Measurements from ENCODE around the gene KDM4B.

The KDM4B gene

DNA sequence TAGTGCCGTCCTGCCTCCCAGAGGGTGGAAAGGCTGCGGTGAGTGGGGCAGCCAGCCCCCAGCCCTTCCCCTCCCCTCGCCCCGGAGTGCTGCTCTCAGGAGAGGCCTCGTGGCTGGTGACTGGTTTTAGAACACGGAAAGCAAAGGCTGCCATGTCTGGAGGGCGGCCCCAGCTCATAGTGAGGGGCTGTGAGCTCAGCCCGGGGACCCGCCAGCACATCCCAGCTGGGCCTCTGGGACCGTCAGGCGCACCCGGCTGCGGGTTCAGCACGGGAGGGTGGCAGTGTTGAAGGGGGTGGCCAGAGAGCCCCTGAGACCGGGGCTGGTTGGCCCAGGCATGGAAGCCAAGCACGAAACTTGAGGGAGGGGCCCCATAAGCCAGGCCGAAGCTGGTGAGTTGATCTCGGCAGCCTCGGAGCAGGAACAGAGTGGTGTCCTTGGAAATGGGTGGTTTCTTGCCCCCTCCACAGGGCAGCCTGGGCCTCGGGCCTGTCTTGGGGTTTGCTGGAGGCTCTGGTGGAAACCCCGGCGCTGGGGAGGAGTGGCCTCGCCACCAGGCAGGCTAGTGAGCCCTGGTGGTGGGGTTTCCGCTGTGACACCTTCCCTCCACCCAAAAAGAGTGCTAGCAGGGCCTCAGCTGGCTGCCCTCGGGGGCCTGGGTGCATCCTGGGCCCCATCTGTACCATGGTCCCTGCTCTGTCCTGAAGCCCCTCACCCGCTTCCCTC lies 157.7 kb downstream of the KDM4B start:
- DNase-seq: no peak

DNA sequence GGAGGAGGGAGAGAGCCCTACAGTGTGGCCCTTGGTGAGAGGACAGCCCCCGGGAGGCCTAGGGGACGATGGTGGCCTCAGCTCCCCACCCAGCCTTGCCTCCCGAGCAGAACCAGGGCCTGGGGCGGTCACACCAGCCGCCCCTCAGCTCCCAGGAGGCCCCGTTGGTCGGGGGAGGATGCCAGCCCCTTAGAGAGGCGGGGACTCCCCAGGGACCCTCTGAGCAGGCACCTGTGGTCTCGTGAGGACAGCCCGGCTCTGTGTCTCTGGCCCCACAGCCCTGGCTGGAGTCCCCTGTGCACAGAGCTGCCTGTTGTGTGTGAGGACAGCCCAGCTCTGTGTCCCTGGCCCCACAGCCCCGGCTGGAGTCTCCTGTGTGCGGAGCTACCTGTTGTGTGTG lies 158.8 kb downstream of the KDM4B start:
- DNase-seq: no peak

DNA sequence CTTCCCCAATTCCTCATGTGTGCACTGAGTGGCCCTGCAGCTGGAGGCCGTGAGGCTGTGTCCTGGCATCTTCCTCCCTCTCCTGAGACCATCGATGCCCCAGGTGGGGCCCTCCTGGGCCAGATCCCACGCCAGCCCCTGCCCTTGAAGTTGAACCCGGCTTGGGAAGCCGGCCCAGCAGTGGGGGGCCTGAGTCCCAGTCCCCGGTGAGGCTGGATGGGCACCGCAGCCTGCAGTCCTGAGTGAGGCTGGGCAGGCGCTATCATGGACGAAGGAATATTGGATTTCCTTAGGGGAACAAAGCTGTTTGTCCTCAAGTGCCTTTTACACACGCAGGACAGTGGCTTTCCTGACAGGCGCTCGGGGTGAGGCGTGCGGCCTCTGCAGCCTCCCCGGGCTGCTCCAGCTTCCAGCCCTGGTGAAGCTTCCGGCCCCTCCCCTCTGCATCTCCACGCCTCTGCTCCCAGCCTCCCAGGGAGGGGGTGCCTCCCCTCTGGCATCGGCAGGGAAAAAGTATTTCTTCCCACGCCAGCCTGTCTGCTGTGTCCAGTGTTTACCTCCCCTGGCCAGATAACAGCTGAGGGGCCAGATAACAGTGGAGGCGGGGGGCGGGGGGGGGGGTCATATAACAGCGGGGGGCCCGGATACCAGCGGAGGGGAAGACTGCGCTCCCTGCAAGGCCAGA lies 159.5 kb downstream of the KDM4B start:
- DNase-seq: no peak

DNA sequence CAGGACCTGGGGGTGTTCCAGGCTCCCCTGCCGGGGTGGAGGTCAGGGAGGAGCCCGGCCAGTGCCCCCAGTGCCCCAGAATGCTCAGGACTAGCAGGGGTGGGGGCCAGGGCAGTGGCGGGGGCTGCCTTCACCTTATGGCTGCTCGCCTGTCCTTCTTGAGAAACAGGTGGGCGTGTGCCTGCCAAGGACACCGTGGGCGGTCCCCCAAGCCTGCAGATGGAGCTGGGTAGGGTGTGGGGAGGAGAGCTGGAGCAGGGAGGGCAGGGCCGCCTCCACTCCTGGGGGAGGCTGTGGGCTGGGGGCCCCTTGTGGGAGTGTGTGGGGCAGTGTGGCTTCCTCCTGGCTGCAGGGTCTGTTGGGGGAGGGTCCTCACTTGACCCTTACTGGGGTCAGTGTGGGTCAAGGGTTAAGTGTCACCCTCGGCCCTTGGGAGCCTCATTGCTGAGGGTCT lies 160.1 kb downstream of the KDM4B start:
- DNase-seq: no peak

DNA sequence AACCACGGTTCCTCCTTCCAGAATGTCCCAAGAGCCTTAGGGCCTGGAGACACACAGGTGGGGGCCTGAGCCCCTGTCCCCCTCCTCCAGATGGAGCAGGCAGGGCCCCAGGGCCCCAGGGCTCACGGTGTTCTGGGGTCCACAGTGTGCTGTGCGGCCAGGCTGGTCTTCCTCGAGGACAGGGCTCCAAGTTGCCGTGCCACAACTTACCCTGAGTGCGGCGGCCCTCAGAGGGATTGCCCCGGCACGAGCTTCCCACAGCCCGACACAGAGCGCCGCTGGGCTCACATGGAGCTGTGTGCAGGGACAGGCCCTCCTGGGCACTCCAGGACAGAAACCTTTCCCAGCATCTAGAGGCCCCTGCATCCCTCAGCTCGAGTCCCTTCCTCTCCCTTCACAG lies 160.8 kb downstream of the KDM4B start:
- no peak for DNase-seq

DNA sequence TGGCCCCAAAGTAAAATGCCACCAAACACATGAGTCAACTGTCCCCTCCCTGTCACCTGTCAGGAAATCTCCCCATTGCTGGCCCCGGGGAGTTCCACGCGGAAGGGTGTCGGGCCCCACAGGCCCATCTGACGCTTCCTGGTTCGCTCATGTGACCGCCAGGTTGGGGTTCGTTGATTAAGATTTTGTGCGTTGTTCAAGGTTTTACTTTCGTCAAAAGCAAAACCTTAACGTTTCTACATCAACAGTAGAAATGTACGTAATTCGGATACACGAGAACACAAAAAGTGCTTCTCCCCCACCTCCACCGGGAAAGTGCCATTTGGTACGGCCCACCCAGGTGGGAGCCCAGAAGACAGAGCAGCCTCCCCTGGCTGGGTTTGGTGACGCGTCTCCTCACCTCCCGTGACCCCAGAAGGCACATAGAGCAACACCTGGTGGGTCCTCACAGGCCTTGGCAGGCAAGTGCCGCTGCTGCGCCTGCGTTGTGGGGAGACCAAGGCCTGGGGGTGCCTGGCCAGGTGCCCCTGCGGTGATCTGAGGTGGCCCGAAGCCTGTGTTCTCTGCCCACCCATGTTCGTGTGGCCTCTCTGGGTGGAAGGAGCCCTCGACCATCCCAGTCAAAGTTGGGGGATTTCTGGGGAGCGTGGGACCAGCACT lies 161.6 kb downstream of the KDM4B start:
- no peak for DNase-seq

DNA sequence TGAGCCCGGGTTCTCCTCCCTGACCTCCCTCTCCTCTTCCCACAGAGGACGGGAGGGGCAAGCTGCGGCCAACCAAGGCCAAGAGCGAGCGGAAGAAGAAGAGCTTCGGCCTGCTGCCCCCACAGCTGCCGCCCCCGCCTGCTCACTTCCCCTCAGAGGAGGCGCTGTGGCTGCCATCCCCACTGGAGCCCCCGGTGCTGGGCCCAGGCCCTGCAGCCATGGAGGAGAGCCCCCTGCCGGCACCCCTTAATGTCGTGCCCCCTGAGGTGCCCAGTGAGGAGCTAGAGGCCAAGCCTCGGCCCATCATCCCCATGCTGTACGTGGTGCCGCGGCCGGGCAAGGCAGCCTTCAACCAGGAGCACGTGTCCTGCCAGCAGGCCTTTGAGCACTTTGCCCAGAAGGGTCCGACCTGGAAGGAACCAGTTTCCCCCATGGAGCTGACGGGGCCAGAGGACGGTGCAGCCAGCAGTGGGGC lies 162.2 kb downstream of the KDM4B start:
- no peak for DNase-seq

DNA sequence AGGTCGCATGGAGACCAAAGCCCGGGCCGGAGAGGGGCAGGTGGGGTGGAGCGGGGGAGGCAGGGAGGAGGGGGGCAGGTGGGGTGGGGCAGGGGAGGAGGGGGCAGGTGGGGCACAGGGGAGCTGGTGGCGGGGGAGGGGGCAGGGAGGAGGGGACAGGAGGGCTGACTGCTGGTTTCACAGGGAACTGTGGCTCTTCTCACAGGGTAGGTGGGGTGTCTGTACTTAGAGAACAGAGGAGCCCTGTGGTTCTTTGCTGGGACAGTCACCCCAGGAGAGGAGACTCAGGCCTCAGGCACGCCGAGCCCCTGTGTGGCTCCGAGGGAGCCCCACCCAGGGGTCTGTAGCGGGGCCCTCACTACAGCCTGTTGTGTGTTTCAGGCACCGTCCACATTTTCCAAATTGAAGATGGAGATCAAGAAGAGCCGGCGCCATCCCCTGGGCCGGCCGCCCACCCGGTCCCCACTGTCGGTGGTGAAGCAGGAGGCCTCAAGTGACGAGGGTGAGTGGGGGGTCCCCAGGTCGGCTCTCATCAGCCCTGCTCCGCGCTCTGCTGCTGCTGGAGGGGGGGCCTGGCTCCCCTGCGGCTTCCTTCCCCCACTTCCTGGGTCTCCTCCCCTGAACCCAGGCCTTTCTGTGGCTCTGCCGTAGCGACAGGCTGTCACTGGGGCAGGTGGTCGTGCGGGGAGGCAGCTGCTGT lies 162.7 kb downstream of the KDM4B start:
- no peak for DNase-seq

DNA sequence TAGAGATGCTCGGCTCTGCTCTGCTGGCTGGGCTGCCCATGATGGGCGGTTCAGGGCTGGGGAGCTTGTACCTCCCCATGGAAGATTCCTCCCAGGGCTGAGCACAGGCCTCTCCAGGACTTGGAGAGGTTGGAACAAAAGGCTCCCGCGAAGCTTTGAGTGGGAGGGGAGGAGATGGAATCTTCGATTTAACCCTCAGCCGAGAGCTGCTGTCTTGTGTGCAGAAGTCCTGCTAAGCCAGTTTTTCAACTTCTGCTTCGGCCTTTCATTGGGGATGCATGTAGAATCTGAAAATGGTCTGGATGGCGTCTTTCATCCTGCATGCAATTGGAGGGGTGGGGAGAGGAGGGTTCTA lies 163.3 kb downstream of the KDM4B start:
- no peak for DNase-seq

DNA sequence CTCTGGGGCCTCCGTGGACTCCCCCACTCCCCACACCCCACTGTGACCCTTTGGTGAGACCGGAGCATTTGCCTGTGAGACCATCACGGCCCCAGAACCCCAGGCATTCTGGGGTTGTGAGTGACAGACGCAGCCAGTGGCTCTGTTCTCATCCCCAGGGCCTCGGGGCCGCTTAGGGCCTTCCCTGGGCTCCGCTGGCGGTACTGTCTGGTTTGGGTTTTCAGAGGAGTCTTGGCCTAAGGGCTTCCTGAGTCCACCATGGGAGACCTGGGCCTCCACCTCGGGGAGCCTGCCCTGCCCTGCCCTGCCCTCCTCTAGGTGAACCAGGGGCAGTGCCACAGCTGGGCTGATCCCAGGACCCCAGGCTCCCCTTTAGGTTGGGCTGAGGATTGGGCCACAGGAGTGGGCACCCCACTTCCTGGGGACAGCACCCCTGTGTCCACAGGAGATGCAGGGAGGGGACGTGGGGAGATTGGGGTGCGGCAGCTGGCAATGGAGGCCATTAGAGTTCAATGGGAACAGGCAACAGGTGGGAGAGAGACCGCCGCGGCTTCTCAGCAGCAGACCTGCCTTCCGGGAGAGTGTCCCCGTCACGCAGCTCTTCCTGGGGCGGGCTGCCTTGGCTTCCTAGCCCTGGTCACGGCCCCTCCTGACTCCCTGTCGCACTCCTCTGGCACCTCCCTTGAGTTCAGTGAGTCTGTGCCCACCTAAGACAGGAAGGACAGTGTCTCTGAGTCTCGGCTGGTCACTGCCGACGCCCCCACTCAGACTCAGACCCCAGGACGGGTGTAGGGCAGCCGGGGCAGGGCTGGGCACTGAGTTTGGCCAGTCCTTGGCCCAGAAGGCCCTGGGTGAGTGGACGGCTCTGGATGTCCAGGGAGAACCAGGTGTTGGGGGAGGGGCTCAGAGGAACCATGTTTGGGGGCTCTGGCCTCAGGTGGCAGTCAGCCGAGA lies 164.1 kb downstream of the KDM4B start:
- no peak for DNase-seq

DNA sequence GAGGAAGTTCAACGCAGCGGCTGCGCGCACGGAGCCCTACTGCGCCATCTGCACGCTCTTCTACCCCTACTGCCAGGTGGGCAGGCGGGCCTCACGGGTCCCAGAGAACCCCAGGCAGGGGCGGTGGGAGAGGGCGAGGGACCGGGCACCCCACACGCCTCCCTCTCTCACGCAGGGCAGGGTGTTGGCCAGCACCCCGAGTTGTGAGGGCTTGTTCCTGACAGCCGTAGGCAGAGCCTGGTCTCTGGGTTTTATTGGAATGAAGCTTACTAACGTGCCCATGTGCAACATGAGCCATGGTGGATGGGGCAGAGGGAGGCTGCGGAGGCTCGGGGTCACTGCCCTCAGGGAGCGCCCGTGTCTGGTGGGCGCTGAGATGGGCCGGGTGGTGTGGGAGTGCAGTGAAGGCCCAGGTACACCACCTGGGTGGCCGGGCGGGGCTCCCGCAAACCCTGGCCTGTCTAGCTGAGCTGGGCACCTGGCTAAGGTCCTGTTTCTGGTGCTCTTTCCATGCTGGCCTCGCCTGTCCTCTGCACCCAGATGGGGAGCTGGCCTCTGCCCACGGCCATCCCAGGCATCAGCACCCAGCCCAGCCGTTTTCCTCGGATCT lies 165.2 kb downstream of the KDM4B start:
- no peak for DNase-seq

DNA sequence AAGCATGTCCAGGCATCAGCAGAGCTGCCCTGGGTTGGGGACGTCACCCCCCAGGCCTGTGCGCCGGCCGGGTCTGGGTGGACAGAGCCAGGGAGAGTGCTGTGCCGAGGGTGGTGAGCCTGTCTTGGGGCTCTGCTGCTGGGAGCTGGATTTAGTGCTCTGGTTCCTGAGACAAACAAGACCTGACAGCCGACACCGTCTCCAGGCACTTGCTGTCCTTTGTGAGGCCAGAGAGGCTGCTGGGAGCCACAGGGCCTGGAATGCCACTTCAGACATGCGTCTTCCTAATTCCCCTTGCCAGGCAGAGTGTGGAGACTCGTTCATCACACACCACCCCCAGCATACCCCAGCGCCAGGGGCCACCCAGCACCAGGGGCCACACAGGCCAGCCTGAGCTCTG lies 165.8 kb downstream of the KDM4B start:
- DNase-seq: no peak

DNA sequence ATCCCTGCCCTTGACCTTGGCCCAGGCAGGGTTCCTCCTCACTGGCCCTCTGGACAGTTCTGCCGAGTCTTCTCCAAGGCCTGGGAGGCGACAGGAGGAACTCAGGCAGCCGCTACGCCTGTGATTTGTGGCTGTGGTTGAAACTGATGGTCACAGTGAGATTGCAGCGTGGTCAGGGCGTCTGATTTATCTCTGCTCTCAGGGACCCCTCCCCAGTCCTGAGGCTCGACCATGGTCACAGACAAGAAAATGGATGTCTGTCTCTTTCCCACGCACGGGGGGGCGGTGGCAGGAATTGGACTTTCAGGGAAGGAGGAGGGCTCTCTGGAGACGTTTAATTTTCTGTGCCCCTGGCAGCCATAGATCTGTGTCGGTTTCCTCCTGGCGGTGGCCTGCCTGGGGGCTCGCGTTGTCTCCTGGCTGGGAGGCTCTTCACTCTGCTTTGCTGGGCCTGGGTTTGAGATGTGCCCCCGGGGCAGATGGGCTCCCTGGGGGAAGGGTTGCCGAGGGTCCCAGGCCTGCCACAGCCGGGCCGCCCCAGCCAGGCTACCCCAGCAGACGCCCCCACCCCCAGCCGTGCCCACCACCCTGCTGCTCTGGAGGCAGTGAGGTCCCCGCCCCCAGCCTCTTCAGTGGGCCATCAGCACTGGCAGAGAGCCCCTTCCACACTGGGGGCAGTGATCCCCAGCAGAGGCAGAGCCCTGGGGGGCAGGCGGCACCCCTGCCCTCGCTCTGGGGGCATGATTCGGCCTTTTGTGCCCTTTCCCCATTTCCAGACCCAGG lies 167.4 kb downstream of the KDM4B start:
- DNase-seq: no peak

DNA sequence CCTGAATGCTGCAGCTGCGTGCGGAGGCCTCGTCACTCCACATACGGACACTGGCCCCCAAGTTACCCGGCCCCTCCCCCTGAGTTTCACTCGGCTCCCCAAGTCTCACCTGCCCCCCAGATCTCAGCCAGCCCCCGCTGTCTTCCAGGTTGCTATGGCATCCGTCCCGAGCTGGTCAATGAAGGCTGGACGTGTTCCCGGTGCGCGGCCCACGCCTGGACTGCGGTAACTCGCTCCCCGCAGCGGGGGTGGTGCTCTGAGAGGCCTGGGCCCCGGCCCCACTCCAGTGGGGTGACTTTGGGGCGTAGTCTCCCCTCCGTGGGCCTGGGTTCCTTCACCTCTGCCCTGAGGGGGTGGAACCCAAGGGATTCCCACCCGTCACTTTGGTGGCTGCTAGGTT lies 168.2 kb downstream of the KDM4B start:
- DNase-seq: no peak

DNA sequence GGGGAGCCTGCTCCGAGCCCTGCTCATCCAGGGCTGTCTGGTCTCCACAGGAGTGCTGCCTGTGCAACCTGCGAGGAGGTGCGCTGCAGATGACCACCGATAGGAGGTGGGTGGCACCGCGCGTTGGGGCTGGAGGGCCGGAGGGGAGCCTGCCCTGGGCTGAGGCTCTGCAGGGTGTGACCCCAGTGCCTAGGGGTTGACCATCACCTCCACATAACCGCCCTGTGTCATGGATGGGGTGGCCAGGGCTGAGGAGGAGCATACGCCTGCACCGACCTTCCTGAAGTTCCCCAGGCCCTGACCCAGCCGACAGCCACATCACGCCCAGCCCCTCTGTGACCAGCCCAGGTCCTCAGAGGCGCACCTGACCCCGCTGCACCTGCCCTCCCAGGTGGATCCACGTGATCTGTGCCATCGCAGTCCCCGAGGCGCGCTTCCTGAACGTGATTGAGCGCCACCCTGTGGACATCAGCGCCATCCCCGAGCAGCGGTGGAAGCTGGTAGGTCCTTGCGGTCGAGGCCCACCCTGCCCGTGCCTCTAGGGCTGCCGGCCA lies 168.7 kb downstream of the KDM4B start:
- DNase-seq: no peak

DNA sequence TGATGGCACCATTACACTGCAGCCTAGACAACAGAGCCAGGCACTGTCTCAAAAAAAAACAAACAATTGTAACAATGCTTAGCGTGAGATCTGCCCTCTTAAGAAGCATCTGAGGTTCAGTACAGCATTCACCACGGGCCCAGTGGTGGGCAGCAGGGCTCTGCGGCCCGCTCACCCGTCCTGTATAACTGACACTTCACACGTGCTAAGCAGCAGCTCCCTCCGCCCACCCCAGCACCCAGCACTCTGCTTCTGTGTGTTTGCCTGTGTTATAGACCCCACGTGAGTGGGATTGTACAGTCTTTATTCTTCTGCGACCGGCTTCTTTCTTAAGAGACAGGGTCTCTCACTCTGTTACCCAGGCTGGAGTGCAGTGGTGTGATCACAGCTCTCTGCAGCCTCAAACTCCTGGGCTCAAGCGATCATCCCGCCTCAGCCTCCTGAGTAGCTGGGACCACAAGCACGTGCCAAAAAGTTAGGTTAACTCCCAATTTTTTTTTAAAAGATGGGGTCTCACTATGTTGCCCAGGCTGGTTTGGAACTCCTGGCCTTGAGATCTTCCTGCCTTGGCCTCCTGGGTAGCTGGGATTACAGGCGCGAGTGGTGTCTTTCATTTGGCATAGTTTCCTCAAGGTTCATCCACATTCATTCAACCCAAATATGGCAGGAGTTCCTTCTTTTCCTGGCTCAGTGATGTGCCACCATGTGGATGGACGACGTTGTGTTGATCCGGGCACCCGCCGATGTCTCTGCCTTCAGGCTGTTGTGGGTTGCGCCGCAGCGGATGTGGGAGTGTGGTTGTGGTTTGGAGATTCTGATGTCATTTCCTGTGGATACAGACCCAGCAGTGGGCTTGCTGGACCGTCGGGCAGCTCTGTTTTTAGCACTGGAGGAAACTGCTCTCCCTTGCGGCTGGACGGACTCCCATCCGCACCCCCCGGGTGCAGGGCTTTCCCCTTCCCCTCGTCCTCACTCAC lies 170.0 kb downstream of the KDM4B start:
- DNase-seq: peak; percentile 97

DNA sequence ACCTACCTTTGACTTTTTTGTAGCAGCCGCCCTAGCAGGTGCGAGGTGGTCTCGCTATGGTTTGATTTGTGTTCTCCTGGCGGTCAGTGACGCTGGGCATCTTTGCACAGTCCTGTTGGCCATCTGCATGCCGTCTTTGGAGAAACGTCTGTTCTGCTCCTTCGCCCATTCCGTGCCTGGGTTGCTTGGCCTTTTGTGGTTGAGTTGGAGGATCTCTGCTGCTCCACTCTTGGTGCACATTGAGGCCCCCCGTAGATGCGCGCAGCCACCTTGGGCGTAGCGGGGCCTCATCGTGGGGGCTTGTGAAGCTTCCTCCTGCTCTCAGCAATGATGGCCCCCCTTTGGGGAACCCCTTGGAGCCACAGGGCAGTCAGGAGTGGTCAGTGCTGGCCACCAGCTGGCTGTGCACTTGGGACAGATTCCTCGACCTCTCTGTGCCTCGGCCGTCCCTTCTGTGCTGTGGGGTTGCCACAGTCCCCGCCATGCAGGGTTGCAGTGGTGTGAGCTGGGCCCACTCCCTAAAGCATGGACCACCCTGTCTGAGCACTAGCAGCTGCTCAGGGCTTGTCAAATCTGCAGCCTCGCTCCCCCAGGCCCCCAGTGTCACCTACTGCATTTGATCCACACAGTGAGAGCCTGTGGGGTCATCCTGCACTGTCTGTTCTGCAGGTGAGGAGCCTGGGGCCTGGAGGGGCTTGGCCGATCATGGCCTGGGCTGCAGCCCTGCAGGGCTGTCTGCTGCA lies 170.8 kb downstream of the KDM4B start:
- DNase-seq: no peak

DNA sequence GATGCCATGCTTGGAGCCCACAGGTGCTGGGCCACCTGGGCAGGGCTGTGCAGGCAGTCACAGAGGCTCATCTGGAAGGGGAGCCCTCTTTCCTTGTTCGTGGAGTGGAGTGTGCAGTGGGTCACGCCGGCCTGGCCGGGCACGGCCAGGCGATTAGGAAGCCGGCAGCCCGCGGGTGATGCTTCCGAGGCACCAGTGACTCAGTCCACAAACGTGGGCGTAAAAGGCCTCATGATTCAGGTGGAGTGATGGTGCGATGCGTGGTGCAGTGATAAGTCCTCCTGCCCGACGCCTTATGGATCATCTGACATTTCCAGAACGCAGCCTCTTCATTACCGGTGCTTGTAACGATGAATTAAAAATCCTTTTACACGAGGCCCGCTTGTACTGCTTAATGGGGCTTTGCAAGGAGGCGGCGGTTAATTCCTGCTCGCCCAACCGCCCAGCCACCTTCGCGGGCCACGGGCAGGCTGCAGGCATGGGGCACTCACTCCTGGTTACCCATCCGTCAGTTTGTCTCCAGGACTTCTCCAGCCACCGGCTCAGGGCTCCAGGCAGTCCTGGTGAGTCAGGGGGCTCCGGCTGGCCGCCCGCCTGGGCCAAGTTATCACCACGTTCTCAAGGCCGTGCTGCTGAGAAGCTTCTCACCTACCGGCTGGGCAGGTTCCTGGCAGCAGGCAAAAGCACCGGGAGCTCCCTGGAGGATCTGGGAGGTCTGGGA lies 172.4 kb downstream of the KDM4B start:
- no peak for DNase-seq

All from GDM1 (cell line).